DMS53 (cell line): ENCODE results near the gene SHB.

ENCODE experiments used
- DNase-seq: peaks from one replicate; lab custom pipeline; 2025; lab: John Stamatoyannopoulos, UW

The SHB gene

DNA sequence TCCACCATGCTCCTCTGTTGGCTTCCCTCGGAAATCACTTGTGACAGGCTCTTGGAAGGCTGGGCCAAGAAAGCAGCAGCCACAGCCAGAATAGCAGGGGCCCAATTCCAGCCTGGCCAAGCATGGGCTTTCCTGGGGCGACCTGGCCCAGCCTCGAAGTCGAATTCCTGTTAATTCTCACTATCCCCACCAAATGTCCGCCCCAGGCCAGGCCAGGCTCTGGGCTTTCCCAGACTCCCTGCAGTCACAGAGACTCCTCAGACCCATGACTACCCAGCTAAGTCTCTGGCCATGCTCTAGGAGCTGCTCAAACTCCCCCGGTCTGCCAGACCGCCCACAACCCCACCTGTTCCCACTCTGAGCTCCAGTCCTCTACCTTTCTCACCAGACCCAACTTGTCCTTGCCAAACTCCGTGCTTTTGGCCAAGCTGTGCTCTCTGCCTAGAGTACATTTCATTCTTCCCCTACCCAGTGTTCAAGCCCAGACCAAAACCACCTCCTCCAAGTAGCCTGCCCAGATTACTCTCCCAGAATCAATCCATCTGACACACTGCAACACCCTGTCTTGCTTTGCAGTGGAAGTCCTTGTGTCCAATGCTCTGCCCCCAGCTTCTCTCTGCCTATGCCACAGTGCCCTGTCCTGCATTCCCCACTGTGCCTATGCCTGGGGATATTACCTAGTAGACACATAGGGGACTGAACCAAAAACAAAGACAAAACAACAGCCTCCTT is 26.2 kb downstream of the SHB start:
- no peak for DNase-seq

DNA sequence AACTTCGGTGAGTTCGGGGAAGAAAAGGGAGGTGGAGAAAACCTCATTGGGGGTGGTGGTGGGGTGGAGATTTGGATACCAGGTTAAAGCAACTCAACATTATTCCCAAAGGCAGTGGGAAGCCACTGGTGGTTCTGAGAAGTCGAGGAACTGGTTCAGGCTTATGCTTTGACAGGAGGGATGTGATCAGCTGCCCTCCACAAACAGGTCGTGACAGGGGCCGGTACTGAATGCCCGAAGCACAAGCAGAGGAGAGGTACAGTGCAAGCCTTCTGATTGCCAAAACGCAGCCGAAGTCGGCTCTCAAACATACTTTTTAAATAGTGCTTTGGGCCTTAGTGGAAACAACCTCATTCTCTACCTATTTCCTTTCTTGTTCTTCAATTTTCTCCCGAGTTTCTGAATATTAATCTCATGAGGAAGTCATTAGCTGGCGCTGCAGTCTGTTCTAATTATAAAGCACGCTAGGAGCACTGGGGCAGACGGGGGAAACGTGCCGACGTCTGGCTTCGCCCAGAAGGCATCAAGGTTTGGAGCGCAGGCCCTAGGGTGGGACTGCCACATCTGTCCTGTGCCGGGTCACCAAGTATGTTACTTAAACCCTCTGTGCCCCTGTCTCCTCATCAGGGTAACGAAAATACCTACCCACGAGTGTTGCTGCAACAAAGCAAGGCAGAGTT is 27.3 kb downstream of the SHB start:
- no peak for DNase-seq

DNA sequence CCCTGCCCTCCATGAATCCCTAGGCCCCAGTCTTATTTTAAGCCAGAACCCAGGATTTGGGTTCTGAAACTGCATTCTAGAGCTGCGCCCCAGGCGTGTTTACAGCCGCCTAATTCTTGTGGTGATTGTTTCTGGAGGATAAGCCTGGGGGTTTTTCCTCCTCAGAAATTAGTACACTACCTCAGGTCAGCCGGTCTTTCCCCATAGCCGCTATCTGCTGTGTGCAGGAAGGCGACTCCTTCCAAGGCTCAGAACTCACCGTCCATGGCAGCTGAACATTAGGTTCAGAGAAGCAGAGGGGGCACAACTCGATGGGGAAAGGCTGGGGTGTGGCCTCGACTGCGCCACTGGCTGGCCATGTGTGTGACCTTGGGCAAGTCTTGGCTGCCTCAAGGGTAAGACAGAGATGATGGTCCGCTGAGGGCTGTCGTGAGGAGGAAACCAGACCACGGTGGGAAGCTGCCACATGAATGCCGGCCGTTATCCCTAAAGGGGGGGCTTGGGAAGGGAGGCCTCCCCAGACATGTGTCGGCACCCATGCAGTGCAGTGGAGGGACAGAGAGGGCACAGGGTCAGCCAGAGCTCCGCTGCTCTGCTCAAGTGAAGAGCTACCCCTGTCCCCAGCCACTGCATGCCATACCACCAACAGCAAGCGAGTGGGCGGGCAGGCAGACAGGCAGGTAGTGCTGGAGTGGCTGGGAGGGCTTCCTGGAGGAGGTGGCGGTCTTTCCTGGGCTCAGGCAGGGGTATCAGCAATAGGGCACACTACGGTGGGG is 28.9 kb downstream of the SHB start:
- DNase-seq, result no peak

DNA sequence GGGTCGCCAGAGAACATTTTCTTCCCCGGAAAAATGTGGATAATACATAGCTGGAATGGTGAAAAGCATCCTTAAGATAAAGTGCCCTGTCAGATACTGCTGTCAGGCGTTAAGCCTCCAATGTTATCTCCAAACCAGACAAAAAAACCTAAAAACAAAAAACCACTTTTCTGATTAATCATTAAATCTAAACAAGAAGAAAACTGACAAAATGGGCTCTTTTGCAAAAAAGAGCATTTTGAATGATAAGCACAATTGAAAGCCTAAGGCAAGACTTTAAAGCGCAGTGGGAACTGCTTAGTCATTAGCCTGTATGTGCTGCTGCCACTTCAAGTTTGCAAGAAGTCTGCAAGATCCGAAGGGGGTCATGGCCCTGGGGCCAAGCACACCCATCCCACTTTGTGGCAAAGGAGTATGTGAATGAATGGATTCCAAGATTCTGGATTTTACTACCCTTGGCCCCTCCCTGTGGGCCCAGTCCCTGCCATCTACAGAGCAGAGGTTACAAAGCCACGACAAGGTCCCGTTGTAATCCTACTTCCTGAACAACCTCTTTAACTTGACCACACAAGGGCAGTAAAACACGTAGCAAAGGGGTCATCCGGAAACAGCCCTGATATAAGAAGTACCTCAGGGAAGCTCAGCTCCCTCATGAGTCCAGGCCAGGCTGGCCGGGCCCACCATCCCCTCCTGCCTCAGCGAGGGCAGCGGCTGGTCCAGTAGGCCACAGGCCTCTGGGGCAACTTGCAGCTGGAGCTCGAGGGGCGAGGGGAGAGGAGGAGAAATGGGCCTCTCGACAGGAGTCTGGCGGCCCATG is 29.7 kb downstream of the SHB start:
- no peak for DNase-seq

DNA sequence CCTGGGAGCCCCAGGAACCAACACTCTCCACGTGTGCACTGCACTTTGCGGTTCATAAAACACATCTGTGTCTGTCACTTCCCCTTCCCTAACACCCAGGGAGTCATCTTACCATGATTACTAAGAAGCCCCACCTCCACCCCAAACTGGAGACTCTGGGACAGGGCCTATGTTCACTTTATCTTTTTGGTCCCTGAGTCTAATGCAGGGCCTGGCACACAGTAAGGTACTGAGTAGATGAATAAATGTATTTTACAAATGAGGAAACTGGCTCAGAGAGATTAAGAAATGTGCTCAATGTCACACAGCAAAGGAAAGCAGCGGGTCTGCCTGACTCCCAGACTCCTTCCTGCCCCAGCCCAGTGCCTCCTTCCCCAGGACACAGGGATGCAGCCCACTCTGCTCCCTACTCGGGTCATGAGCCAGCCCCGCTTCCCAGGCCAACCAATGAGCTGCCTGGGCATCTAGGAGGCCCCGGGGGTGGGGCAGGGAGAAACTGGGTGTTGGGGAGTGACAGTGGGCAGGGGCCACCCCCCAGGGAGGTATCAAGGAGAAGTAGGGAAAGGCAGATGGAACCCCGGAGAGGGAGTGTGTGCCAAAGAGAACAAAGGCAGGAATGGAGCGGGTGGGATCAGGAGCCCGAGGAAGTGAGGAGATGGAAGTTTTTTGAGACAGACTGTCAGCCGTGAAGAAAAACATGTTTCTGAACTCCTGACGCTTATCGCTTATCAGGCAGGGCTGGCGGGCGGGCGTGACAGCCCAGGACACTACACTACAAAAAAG is 30.5 kb downstream of the SHB start:
- DNase-seq, result no peak

DNA sequence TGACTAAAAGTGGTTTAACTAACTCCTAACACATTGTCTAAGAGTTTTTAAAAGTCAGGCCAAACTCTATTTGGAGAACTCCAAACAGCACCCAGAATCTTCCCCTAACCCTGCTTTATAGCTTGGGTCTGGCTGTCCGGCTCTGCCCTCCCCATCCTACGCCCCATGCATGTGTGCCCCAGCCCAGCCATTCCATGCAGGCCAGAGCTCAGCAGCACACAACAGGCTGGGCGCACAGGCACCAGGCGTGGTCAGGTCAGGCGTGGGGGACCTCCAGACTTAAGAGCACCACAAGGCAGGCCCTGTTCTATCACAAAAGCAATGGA is 31.1 kb downstream of the SHB start:
- DNase-seq, result no peak

DNA sequence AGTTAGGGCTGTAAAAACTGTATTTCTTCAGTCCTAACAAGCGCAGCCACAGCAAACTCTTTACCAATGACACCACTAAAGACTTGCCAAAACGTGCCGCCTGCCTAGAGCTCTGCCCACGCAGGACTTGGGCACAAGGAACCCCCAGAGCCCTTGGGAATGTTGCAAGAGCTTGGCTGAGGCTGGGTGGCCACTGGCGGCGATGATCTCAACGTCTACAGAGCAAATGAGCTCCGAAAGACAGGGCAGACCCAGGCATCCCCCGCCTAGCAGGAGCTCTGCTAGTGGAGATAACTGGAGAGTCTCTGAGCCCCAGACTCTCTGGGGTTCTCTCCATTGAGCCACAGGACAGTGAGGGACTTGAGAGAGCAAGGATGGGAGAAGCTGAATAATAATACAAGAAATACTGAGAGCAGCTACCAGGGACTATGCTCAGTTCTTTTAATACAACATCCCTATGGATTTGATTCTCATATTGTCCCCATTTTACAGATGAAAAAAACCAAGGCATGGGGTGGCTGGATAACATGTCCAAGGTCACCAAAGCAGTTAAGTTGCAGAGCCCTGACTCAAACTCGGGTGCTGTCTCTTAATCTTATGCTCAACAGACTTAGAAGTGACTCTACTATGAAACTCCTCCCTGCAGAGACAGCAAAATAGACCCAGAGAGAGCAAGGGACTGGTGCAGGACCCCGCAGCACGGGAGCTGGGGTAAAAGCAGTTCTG is 32.5 kb downstream of the SHB start:
- DNase-seq, result no peak

DNA sequence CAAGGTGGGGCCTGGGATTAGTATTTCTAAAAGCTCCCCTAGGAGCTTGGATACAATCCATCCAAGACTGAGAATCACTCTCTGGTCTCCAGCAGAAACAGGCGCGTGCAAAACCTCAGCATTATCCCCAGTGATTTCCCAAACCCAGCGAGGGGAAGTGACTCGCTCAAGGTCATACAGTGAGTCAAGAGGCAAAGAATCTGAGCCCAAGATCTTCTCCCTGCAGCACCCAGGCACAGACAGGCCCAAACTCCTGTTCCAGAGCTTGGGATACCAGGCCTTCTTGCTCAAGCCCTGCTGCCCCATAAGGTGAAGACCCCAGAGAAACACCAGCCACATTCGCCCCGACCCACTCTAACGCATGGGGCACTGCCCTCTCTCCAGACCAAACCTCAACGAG is 33.2 kb downstream of the SHB start:
- DNase-seq, result no peak

DNA sequence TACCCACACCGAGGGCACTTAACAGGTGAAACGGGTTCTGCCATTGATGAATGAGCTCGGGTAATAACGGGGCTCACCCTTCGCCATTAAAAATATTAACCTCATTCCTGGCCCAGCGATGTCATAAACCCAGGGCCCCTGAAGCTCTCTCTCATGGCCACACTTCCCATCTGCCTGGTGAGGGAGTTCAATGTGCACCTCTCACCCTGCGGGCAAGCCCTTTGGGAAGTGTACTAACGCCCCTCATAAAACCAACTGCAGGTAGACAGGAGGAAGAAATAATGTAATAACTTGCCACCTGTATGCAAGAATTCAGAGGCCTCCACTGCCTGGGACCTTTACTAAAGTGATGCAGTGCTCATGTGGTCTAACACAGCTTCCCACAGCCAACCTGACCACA is 35.1 kb downstream of the SHB start:
- no peak for DNase-seq

DNA sequence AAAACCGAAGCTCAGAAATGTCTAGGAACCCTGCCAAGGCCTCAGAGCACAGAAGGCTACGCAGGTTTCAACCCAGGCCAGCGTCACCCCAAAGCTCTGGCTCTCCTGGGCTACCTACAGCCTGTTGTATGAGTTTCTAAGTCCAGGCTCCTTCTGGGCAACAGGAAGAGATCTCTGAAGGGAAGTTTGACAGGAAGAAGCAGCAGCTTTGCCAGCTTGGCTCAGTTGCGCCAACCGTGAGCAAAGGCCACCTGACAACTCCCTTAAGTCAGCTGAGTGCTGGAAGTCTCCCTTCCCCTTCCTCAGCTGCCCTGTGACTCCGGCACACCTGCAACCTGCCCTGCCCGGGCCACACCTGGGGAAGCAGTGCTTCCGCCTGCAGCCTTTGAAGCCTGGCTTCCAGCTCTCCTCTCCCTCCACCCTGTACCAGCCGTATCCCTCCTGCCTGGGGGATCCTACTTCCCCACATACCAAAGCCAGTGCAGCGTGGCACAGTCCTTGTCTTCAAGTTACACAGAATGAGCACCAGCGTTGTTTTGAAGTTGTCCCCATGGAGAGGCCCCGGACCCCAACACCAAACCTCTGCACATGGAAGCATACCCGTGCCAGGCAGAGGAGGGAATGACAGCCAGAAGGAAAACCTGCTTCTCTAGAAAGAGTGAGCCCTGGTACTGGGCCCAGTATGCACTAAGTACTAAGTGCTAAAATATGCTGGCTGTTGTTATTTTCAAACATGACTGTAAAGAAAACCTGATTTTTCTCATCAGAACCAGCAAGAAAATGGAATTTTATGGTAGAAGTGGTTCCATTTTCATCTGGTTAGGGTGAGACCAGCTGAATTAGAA is 36.5 kb downstream of the SHB start:
- DNase-seq, result no peak

DNA sequence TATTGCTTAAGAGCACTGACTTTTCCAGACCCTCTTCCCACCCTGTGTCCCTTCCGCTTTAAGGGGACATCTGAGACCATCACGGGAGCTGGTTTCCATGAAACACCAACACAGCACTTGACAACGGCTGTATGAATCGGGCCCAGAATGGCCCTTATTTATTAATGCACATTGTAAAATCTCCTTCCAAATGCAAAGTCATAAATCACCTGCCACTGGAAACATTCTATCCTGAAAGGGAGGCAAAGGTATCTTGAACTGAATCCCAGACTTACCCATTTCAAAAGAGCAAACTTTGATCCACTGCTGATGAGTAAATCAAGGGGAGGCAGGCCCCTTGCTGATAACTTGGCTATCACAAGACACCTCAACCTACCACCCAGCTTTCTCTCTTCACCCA is 37.4 kb downstream of the SHB start:
- no peak for DNase-seq

DNA sequence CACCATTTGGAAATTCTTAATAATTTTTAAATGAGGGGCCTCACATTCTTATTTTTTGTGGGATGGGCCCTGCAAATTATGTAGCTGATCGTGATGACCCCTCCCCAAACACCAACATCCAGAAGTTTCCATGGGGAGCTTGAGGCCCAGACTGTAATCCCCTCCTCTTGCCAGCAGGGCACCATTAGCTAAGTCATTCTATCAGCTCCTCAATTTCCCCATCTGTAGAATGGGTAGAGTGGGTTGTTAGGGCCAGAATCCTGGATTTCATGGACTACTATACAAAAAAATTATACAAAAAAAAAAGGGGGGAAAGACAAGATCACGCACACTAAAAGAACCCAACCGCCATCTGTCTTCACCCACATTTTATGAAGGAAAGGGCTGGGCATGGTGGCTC is 38.4 kb downstream of the SHB start:
- DNase-seq, result no peak

DNA sequence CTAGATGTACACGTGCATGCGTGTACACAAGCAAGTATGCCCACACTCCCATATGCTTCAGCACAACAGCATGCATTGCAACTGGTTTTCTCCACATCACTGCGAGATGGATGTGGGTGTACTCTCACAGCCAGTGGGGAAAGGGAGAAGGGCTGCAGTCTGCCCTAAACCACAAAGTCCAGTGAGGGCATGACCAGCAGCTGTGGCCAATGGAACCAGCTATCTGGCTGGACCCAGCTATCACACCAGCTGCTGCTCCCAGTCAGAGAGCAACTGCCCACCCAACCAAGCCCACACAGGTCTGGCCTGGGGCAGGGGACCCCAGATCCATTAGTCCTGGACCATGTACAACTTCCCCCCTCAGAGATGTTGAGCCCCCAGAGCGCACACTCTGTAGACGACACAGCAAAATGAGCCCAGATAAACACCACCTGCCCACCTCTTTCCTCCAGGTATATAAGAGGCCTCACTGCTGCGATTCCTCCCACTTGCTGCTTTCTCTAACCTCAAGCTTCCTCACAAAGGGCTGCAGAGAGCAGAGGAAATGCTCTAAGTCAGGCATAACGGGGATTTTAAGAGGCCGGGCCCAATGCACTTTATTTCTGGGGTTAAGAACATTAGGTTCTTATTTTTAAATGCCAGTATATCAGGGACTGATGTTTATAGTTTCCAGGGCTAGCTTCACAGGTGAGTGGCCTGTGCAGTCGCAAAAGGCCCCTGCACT is 39.0 kb downstream of the SHB start:
- DNase-seq, result peak; percentile 9

DNA sequence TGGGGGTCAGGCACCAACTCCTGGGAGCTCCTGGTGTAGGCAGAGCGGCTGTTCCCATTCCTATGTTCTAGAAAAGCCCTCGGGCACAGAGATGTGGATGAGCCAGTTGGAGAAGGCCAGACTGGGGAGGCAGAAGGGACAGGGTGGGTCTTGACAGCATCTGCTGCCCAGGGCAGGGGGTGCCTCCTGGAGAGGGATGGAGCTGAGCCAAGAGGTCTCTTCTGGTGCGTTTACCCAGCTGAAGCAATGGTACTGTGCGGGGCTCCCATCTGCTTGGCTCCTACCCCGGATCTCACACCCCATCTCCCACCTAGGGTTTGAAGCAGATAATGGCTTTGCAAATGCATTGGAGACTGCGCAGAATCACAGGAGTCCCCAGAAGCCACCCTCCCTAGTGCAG is 41.3 kb downstream of the SHB start:
- DNase-seq, result no peak

DNA sequence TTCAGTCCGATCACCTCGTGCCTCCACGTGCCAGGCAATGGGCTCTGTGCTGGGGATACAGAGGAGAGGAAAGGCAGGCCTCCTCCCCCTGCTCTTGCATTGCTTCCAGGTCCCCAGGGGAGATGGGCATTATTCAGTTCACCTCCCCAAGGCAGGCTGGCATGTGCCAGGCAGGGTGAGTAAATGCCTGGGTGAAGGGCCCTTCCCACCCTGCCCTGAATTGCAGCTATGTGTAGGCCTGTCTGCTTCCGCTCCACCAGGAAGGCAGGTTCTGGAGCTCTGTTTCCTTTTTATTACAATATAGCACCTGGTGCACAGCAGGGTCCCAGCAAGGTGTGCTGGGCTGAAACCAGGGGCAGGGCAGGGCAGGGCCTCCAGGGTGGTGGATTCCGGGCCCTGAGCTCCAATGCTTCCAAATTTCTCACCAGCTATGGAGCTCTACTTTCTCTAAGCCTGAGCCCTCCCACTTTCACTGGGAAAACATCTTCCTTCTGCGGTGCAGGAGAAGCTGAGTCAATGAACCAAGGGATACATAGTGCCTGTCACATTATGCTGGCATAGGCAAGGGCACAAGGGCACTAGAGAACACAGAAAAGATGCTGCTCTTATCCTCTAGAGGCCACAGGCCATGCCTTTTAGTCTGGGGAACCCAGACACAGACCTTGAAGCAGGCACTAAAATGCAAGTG is 42.0 kb downstream of the SHB start:
- no peak for DNase-seq

DNA sequence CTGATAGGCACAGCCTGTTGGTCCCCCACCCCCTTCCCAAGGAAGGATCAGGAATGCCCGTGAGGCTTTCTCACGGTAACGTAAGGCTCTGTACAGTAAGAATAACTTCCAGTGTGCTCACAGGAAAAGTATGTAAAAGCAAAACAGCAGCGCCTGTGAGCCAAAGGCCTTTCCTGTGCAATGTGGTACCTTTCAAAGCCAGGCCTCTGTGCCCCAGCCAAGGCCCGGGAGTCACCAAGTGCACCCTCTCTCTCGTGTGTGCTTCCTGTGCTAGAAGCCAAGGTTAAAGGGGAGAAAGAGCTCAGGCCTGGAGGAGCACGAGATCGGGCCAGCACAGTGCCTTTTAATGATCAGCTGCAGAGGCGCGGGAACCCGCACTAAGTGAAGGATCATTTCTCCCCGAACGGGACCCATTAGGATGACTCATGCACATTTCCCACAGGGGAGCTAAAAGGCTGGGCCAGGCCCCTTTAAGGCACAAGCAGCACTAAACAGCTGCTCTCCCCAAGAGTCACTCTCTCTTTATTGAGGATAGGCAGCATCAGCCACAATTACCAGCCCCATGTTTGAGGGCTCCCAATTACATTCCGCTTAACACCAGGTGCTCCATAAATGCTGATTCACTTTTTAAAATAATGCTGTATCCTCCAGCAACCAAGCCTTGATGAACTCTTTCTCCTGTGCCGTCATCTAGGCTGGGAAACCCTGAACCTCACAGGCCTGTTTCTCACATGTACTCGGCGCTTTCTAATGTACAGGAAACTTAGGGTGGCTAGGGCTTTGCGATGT is 42.8 kb downstream of the SHB start:
- peak; percentile 58 for DNase-seq

DNA sequence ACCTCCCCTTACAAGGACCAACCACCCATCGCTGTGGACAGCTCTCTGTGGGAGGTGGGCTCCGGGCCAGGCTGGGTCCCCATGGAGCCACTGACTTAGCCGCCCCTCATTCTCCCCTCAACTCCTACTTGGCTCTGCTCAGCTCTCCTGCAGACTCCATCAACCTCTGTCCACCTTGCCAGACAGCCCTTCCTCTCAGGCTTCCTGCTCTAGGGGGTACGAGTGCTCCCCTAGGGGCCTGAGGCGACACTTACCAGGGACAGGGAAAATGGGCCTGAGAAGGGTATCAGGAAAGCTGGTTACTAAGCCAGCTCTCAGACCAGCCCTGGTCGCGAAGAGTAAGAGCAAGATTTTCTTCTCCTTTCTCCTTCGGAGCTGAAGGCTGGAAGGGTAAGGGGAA is 43.9 kb downstream of the SHB start:
- DNase-seq, result peak; percentile 20
